Hematopoietic multipotent progenitor cell treated with erythropoietin and hydrocortisone succinate and interleukin-3 and kit ligand, for 4 days (in vitro differentiated cells): ENCODE measurements around the gene AHNAK.

Source experiments
- DNase-seq: peaks from one replicate; pipeline ENCODE4 v3.0.0-alpha.2; 2015

Gene AHNAK

GRCh38 chr11:62401811-62402210, 144.8 kb downstream of the AHNAK start:
- DNase-seq: no peak

DNA sequence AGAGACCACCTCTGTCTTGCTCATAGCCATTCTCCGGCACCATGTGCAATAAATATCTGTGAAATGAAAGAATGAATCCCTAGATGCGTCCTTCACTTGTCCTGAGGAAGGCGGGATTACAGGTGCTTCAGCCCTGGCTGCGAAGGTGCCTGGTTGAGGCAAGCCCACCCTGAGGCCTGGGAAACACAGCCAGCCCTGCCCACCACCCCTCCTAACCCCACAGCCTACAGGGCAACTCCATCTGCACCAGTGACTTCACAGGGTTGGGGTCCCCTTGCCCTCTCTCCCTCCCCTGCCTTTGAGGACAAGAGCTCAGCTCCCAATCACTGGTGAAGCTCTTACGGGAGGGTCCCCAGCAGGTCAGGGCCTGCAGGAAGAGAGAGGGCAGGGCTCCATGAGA, 145.2 kb downstream of the AHNAK start:
- DNase-seq: no peak

- DNase-seq: peak; percentile 46
Measured at GRCh38 chr11:62400760-62401159, 145.8 kb downstream of the AHNAK start.

DNA sequence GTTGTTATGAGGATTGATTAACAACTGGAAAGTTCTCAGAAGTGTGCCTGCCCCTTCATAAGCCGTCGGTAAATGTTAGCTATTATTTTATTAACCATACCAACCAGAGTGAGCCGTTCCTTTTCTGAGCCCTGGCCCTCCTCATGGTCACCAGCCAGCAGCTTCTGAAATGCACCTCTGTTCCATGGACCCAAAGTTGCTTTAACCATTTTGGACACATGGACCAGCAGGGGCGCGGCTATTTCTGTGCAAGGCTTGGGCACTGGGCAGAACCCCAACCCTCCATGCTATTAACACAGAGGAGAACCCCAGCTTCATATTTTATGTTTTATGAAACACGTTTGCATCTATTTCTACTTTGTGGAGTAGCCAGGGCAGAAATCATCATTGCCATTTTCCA, 146.3 kb downstream of the AHNAK start:
- no peak for DNase-seq

GRCh38 chr11:62399878-62400266, 146.7 kb downstream of the AHNAK start:
- DNase-seq: no peak

DNA sequence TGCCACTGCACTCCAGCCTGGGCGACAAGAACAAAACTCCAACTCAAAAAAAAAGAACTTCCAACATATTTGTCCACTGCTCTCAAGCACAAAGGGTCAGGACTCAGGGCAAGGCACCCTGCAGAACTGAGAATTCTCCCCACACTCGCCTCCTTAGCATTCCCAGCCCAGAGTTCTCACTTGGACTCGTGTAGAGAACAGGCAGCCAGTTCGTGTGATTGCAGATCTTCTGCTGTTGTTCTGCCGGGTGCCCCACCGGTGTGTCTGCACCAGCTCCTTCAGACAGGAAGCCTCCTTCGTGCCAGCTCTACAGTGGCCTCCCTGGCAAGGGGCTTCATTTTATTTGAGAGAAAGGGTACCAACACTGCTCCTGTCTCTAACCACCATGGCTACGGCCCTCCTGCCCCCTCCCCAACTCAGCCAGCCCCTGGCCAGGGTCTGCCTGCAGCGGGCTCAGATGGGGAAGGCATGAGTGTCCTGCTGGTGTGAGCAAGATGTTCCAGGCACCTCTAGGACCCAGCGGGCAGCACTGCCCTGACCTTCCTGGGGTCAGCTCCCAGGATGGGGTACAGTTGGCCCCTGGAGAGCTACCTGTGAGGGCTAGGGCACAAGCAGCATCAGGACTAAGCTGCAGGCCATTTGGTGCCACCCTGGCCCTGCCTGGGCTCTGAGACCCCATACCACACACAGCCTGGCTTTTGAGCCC, 147.3 kb downstream of the AHNAK start:
- peak; percentile 43 for DNase-seq

DNA sequence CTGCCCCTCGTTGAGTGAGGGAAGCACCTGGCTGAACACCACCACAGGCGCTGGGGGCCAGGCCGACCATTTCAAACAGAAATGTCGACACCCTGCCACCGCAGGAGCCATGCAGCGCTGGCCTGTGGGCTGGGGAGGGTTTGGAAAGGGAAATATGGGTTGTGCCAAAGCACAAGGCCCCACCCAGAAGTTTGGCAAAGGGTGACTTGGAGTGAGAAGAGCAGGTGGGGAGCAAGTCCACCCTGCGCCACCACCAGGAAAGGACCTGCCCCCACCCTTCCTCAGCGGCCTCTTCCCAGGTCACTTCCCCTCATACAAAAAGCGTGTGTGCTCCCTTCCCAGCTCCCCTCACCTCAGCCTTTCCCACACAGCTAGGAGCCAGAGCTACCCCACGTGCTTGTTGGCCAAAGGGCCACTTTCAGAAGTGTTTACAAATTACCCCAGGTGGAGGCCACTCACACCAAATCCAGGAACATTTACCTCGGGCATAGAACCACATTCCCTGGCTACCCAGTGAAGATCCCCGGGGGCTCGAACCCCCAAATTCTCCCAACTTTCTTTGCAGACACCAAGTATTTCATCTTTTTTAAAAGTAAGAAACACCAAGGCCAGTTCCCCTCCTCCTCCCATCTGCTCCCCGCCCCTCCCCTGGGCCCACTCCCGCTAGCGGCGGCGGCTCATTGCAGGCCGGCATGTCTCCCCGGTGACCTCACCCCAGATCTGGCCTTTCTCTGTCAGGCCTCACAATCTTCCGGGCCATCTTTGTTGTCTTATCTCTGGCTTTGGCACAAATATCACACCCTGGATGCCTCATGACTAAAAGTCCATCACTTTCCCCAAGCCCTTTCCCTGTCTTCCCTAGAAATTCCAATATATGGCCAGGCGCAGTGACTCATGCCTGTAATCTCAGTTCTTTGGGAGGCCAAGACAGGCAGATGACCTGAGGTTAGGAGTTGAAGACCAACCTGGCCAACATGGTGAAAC, 148.3 kb downstream of the AHNAK start:
- peak; percentile 89 for DNase-seq

DNA sequence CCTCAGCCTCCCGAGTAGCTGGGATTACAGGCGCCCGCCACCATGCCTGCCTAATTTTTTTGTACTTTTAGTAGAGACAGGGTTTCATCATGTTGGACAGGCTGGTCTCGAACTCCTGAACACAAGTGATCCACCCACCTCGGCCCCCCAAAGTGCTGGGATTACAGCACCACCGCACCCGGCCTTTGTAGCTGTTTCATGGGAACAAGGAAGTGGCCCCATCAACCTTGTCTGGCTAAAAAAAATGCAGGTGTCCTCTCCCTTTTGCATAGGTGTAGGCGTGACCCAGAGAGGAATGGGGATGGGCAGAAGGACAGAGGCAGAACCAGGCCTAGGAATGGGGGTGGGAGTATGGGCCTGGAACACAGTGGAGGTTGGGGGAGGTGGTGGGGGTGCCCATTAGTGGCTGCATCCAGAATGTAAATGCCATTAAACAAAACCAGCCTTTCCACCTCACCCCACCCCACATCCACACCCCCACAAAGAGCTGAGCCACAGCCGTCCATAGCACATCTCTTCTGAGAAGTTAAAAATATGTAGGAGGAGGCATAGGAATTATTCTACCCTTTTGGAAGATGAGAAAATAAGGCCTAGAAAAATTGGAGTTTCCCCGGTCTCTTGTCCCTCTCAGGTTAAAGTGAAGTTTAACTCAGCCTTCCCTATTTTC, 150.6 kb downstream of the AHNAK start:
- DNase-seq: no peak

- peak; percentile 94 for DNase-seq
Measured at GRCh38 chr11:62394825-62395538, 151.6 kb downstream of the AHNAK start.

DNA sequence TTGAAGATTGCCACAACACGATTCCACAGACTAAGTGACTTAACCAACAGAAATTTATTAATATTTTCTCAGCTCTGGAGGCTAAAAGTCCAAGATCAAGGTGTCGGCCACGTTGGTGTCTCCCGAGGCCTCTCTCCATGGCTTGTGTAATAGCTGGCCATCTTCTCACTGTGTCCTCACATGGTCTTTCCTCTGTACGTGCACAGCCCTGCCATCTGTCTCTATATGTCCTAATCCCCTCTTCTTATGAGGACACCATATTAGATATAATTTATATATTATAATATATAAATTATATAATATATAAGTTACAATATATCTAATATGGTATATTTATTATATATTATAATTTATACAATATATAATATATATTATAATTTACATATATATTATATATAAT, 152.9 kb downstream of the AHNAK start:
- DNase-seq: peak; percentile 25

DNA sequence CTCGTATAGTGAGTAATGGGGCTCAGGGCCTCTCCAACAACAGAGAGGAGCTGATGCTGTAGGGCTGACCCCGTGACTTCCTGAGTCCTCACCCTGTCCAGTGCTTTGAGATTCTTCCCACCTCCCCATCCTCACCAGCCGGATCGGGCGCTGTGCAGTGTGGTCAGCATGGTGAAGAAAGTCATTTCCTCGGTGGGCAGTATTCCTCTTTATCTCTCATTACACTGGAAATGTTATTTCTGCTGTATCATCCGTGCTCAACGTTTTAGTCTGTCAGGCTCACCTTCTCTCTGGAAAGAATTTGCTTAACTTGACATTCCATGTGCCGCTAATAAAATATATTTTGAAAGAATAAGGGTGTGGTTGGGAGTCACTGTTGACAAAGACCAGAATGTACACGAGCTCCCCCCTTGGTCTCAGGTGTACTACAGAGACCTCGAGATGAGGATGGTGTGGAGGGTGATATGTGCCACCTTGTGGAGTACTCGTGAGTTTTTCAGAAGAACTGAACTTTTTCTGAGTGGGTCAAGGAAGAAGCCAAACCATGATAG, 153.5 kb downstream of the AHNAK start:
- peak; percentile 68 for DNase-seq

- DNase-seq: no peak
Measured at GRCh38 chr11:62392506-62392905, 154.1 kb downstream of the AHNAK start.

DNA sequence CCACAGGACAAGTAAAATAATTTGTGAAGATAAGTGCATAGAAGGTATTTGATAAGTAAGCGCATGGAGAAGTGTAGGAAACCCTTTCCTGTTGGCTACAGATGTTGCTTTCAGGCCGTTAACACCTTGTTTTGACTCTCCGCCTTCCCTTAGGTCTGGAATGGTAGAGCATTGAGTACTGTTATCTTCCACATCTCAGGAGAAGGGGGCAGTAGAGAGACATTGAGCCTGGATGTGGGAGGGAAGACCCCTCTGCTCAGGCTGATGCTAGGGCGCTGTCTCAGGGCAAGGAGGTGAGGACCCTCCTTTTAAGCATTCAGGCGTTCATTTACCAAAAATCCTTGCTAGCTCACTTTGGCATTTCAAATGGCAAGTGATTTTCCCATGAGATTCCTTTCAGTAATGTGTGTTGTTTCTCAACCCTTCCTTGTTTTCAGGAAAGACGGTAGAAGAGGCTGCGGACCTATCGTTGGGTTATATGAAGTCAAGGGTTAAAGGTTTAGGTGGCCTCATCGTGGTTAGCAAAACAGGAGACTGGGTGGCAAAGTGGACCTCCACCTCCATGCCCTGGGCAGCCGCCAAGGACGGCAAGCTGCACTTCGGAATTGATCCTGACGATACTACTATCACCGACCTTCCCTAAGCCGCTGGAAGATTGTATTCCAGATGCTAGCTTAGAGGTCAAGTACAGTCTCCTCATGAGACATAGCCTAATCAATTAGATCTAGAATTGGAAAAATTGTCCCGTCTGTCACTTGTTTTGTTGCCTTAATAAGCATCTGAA, 154.8 kb downstream of the AHNAK start:
- DNase-seq: no peak

GRCh38 chr11:62390722-62391121, 155.9 kb downstream of the AHNAK start:
- DNase-seq: peak; percentile 36

GRCh38 chr11:62390237-62390636, 156.4 kb downstream of the AHNAK start:
- no peak for DNase-seq

DNA sequence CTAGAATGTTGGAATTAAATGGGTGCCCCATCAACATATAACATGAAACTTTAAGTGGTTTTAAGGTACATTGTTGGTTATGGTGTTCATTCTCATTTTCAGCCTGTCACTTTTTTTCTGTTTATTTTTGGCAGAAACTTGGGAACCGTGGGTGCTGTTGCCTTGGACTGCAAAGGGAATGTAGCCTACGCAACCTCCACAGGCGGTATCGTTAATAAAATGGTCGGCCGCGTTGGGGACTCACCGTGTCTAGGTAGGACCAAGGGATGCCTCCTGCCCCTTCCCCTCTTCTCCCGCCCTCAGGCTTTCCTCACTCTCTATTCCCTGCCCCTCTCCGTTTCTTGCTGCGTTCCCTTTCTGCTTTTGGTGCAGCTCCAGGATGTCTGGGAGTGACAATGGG, 157.6 kb downstream of the AHNAK start:
- DNase-seq: no peak

GRCh38 chr11:62387381-62387780, 159.2 kb downstream of the AHNAK start:
- no peak for DNase-seq

DNA sequence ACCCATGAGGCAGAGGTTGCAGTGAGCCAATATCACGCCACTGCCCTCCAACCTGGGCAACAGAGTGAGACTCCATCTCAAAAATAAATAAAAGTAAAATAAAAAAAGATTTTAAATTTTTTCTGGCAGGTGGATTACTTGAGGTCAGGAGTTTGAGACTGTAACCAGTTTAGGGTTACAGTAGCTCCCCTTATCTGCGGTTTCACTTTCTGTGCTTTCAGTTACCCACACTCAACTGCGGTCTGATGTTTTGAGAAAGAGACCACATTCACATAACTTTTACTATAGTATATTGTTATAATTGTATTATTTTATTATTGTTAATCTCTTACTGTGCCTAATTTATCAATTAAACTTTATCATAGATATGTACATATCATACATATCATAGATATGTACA, 160.5 kb downstream of the AHNAK start:
- peak; percentile 29 for DNase-seq

DNA sequence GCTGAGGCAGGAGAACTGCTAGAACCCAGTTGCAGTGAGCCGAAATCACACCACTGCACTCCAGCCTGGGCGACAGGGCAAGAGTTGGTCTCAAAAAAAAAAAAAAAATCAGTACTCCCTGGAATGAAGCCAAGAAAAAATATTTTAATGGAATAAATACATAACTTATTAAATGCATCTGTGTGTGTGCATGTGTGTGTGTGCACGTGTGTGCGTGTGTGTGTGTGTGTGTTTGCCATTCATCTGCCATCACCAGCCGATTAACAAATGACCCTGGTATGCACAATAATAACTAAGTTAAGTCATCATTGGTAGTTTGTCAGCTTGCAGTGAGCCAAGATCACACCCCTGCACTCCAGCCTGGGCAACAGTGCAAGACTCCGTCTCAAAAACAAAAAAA, 162.8 kb downstream of the AHNAK start:
- no peak for DNase-seq
